ENCODE results near the gene TTC38.

- TF ChIP-seq, protein P1, sequence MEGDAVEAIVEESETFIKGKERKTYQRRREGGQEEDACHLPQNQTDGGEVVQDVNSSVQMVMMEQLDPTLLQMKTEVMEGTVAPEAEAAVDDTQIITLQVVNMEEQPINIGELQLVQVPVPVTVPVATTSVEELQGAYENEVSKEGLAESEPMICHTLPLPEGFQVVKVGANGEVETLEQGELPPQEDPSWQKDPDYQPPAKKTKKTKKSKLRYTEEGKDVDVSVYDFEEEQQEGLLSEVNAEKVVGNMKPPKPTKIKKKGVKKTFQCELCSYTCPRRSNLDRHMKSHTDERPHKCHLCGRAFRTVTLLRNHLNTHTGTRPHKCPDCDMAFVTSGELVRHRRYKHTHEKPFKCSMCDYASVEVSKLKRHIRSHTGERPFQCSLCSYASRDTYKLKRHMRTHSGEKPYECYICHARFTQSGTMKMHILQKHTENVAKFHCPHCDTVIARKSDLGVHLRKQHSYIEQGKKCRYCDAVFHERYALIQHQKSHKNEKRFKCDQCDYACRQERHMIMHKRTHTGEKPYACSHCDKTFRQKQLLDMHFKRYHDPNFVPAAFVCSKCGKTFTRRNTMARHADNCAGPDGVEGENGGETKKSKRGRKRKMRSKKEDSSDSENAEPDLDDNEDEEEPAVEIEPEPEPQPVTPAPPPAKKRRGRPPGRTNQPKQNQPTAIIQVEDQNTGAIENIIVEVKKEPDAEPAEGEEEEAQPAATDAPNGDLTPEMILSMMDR (IDR thresholded peaks at IDR 0.05; ENCODE audit: insufficient read depth, low read depth, low read length), result no peak
- no peak for TF ChIP-seq EZH2 (IDR thresholded peaks at IDR 0.05; ENCODE audit: insufficient read depth, low read length)
Measured at GRCh38 chr22:46336119-46337078, 68.6 kb downstream of the TTC38 start.

Data from astrocyte (in vitro differentiated cells and primary cell).